IMR-90 (cell line): ENCODE data around the gene PLAGL1.

Experiments used
- BHLHE40 ChIP-seq: fragments of 150-350 bp; IDR thresholded peaks from 2 replicates; pipeline ENCODE4 v1.6.1; 2016; ENCODE audit warnings: mild to moderate bottlenecking, low read depth, low read length
- MAFK ChIP-seq: IDR thresholded peaks from 2 replicates; pipeline ENCODE4 v1.6.1; 2012; ENCODE audit warnings: low read depth, low read length, improper control_type of control experiment
- POLR2A ChIP-seq: IDR thresholded peaks from 2 replicates; pipeline ENCODE4 v1.6.1; 2012; ENCODE audit warnings: mild to moderate bottlenecking, low read depth, low read length
- RCOR1 ChIP-seq: IDR thresholded peaks from 2 replicates; pipeline ENCODE4 v1.6.1; 2012; ENCODE audit warnings: mild to moderate bottlenecking, low read length, improper control_type of control experiment; ENCODE audit not compliant: insufficient replicate concordance
- RFX5 ChIP-seq: IDR thresholded peaks from 2 replicates; pipeline ENCODE4 v1.8.0; 2012; ENCODE audit warnings: low read depth, mild to moderate bottlenecking, low read length, moderate library complexity
- TF ChIP-seq, protein P1 (sequence below): conservative IDR thresholded peaks from 2 replicates; pipeline ENCODE4 v1.5.1; 2012; ENCODE audit warnings: mild to moderate bottlenecking, low read depth, low read length, improper control_type of control experiment
- TF ChIP-seq, protein P2 (sequence below): fragments of 150-350 bp; IDR thresholded peaks from 2 replicates; pipeline ENCODE4 v1.6.1; 2017; ENCODE audit warnings: mild to moderate bottlenecking, antibody characterized with exemption, low read length, low read depth

DNA sequence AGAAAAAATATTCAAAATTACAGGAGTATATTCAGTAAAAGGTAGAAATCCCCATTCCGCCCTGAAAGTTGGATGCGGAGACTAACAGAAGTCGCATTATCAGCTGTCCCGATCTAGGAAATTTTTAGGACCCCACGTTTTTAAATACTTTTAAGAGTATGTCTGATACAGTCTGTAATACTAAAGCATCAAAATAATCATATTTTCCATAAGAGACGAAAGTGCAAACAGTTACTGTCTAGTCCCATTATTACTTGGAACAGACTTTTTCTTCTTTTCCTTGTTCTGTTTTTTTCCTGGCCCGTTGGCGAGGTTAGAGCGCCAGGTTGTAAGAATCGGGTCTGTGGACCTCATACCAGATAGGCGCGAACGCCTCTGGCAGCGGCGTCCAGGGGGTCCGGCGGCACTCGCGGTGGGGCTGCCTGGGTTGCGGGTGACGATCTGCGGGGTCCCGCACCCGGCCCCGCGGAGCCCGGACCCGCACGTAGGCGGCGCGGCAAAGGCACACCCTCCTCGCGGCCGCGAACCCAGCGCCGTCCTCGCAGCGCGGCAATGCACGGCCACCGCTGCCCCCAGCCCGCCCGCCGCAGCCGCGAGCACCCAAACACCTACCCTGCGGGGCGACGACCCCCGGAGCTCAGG, 460 bp downstream of the PLAGL1 start:
- no peak for TF ChIP-seq RFX5
- TF ChIP-seq, protein P1, sequence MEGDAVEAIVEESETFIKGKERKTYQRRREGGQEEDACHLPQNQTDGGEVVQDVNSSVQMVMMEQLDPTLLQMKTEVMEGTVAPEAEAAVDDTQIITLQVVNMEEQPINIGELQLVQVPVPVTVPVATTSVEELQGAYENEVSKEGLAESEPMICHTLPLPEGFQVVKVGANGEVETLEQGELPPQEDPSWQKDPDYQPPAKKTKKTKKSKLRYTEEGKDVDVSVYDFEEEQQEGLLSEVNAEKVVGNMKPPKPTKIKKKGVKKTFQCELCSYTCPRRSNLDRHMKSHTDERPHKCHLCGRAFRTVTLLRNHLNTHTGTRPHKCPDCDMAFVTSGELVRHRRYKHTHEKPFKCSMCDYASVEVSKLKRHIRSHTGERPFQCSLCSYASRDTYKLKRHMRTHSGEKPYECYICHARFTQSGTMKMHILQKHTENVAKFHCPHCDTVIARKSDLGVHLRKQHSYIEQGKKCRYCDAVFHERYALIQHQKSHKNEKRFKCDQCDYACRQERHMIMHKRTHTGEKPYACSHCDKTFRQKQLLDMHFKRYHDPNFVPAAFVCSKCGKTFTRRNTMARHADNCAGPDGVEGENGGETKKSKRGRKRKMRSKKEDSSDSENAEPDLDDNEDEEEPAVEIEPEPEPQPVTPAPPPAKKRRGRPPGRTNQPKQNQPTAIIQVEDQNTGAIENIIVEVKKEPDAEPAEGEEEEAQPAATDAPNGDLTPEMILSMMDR, result no peak
- no peak for TF ChIP-seq MAFK
- TF ChIP-seq BHLHE40, result no peak
- no peak for TF ChIP-seq POLR2A
- no peak for TF ChIP-seq RCOR1
- TF ChIP-seq, protein P2, sequence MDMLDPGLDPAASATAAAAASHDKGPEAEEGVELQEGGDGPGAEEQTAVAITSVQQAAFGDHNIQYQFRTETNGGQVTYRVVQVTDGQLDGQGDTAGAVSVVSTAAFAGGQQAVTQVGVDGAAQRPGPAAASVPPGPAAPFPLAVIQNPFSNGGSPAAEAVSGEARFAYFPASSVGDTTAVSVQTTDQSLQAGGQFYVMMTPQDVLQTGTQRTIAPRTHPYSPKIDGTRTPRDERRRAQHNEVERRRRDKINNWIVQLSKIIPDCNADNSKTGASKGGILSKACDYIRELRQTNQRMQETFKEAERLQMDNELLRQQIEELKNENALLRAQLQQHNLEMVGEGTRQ, result no peak
